Endothelial cell of umbilical vein (primary cell): ENCODE data around the gene HTR1E. TPM values are rescaled to one million over a fixed set of nuclear protein-coding genes. Genes with fewer than 3 reads are reported as not detected.

Experiments
- BruUV-seq: library from RNA; stranded (reverse); fragments of 400-500 nt; replicated peaks from 2 replicates; lab custom pipeline; 2021; lab: Mats Ljungman, UMichigan
- CTCF ChIA-PET: fragments of 300-600, 350-600 bp; sonication (Branson Sonifier 250); formaldehyde crosslinking; loops from one replicate; lab custom pipeline; 2021; ENCODE audit warnings: antibody characterized with exemption, inconsistent platforms; lab: Charles Lee
- POLR2A ChIA-PET: fragments of 300-600, 350-600 bp; sonication (Branson Sonifier 250); formaldehyde crosslinking; loops from one replicate; lab custom pipeline; 2021; ENCODE audit warnings: antibody characterized with exemption, inconsistent platforms; lab: Charles Lee
- DNase-seq: peaks from one replicate; pipeline ENCODE4 v3.0.0-alpha.2; 2011; ENCODE audit warnings: low read depth, low spot score
- FAIRE-seq: peaks from 2 replicates; lab custom pipeline; 2011; peaks lifted over from hg19 to GRCh38; lab: Jason Lieb, UNC
- H2AFZ ChIP-seq: 2 replicates; pipeline ENCODE4 v1.6.0; 2012; ENCODE audit warnings: low read depth, low read length, control low read depth, inconsistent platforms
- H3K27ac ChIP-seq: 2 replicates; pipeline ENCODE4 v1.5.1; 2011; ENCODE audit warnings: low read depth, mild to moderate bottlenecking, control low read depth, low read length, moderate library complexity; ENCODE audit not compliant: insufficient read depth
- H3K27me3 ChIP-seq, 2 experiments: 2 replicates each; pipeline versions ENCODE4 v1.6.0 to v1.6.1; 2011; ENCODE audit warnings: low read length in 2 of 2, mixed read lengths in 1 of 2; ENCODE audit not compliant: control insufficient read depth in 2 of 2, insufficient read depth in 2 of 2
- H3K36me3 ChIP-seq, 2 experiments: 2 replicates in 1 of 2; 3 replicates in 1 of 2; pipeline ENCODE4 v1.5.1; 2011; ENCODE audit warnings: low read length in 2 of 2, mild to moderate bottlenecking in 1 of 2, moderate library complexity in 1 of 2; ENCODE audit not compliant: control insufficient read depth in 2 of 2, insufficient read depth in 2 of 2; ENCODE audit errors: extremely low read depth in 1 of 2
- H3K4me1 ChIP-seq: 3 replicates; pipeline ENCODE4 v1.5.1; 2011; ENCODE audit warnings: mild to moderate bottlenecking, low read length; ENCODE audit not compliant: control insufficient read depth, insufficient read depth; ENCODE audit errors: extremely low read depth
- H3K4me2 ChIP-seq: 2 replicates; pipeline ENCODE4 v1.6.1; 2011; ENCODE audit warnings: low read length, control low read depth, mixed read lengths; ENCODE audit not compliant: insufficient read depth
- H3K4me3 ChIP-seq, 3 experiments: fragments of 200-600 bp in 1 of 3; sonication (generic), shearing (Covaris generic) in 1 of 3; replicated peaks in 1 of 3; 2 replicates each; pipeline ENCODE4 v1.5.1; 2011 to 2016; ENCODE audit warnings: control low read depth in 3 of 3, low read length in 3 of 3, mild to moderate bottlenecking in 2 of 3, inconsistent platforms in 1 of 3, low read depth in 1 of 3, moderate library complexity in 1 of 3; ENCODE audit not compliant: insufficient read depth in 1 of 3
- H3K79me2 ChIP-seq: 2 replicates; pipeline ENCODE4 v1.6.0; 2012; ENCODE audit warnings: low read length, inconsistent platforms; ENCODE audit not compliant: control insufficient read depth, insufficient read depth
- H3K9ac ChIP-seq: replicated peaks from 2 replicates; pipeline ENCODE3; 2011; ENCODE audit warnings: low read length, control low read depth; ENCODE audit not compliant: insufficient read depth; ENCODE audit errors: extremely low read depth
- H3K9me1 ChIP-seq: replicated peaks from 3 replicates; pipeline ENCODE4 v1.6.0; 2011; ENCODE audit warnings: mild to moderate bottlenecking, low read length; ENCODE audit not compliant: control insufficient read depth, insufficient read depth; ENCODE audit errors: extremely low read depth
- H3K9me3 ChIP-seq: replicated peaks from 2 replicates; pipeline ENCODE4 v1.5.1; 2012; ENCODE audit warnings: low read length, inconsistent platforms; ENCODE audit not compliant: control insufficient read depth, insufficient read depth
- H4K20me1 ChIP-seq: replicated peaks from 2 replicates; pipeline ENCODE3; 2011; ENCODE audit warnings: mild to moderate bottlenecking, low read length; ENCODE audit not compliant: control insufficient read depth, insufficient read depth; ENCODE audit errors: extremely low read depth
- CTCF ChIP-seq, 2 donors: IDR thresholded peaks; 1 replicate in 1 of 2; 2 replicates in 1 of 2; pipeline ENCODE4 v1.5.1; 2011; ENCODE audit warnings: low read length in 2 of 2, mild to moderate bottlenecking in 2 of 2, moderate library complexity in 2 of 2, control low read depth in 1 of 2, inconsistent platforms in 1 of 2, low read depth in 1 of 2; ENCODE audit not compliant: insufficient read depth in 1 of 2; ENCODE audit errors: extremely low read depth in 1 of 2
- EZH2 ChIP-seq: IDR thresholded peaks from 2 replicates; pipeline ENCODE4 v1.6.1; 2012; ENCODE audit warnings: borderline replicate concordance, low read depth, mild to moderate bottlenecking, moderate library complexity, low read length, inconsistent platforms; ENCODE audit not compliant: severe bottlenecking
- FOS ChIP-seq: IDR thresholded peaks from 2 replicates; pipeline ENCODE4 v1.6.1; 2011; ENCODE audit warnings: mild to moderate bottlenecking, low read length, moderate library complexity, borderline replicate concordance; ENCODE audit not compliant: insufficient read depth
- GATA2 ChIP-seq: IDR thresholded peaks from 2 replicates; pipeline ENCODE4 v1.7.0; 2011; ENCODE audit warnings: low read depth, mild to moderate bottlenecking, moderate library complexity, mixed read lengths, low read length; ENCODE audit not compliant: insufficient read length, insufficient read depth
- JUN ChIP-seq: IDR thresholded peaks from 2 replicates; pipeline ENCODE4 v1.6.1; 2011; ENCODE audit warnings: borderline replicate concordance, low read depth; ENCODE audit not compliant: insufficient read length, insufficient read depth
- MAX ChIP-seq: IDR thresholded peaks from 2 replicates; pipeline ENCODE4 v1.6.1; 2011; ENCODE audit not compliant: insufficient read depth, insufficient read length
- MYC ChIP-seq: IDR thresholded peaks from one replicate; pipeline ENCODE4 v1.6.1; 2011; ENCODE audit warnings: mild to moderate bottlenecking, low read depth, low read length
- POLR2A ChIP-seq: IDR thresholded peaks from 2 replicates; pipeline ENCODE4 v1.6.1; 2012; ENCODE audit warnings: low read depth, mild to moderate bottlenecking, control low read depth, low read length
- POLR2AphosphoS5 ChIP-seq: IDR thresholded peaks from 2 replicates; pipeline ENCODE4 v1.6.1; 2012; ENCODE audit warnings: low read depth, mild to moderate bottlenecking, control low read depth, low read length, moderate library complexity; ENCODE audit not compliant: insufficient read depth
- dilution Hi-C: fragments of 300-500 bp; cut with MboI; formaldehyde crosslinking; loops from one replicate; pipeline ENCODE4 v1.15.0; 2019; ENCODE audit warnings: low sequenced_read_pairs; ENCODE audit not compliant: extremely low pct_ligation_motif_present
- intact Hi-C: fragments of 100-400 bp; cut with micrococcal nuclease; formaldehyde crosslinking; loops from one replicate; pipeline ENCODE4 v1.10.0; 2022
- polyA plus RNA-seq, 4 experiments: library from polyadenylated mRNA; depleted of rRNA in 3 of 4; stranded (reverse) in 3 of 4; unstranded in 1 of 4; fragments of >200 nt; gene quantifications; 2 replicates each; pipeline versions ENCODE4 v1.2.1 to v1.2.3, GENCODE V29; 2011 to 2012; ENCODE audit warnings: missing spikeins in 1 of 4
- total RNA-seq: library from RNA; stranded (reverse); gene quantifications from 2 replicates; pipeline ENCODE4 v1.2.3, GENCODE V29; 2021

Gene HTR1E
- total and polyA plus RNA-seq, 2 donors (not counting 3 experiments of a cell fraction or from before 2014, with no cell fraction given): not detected

- intact Hi-C loops: no loop called here
- no peak for FAIRE-seq
Measured at GRCh38 chr6:86961455-86962200, 24.3 kb downstream of the HTR1E start.

More at GRCh38 chr6:86961455-86962200, 24.3 kb downstream of the HTR1E start:
- no peaks in the 10 kb centered on the region for H3K36me3 ChIP-seq
- H3K4me3 ChIP-seq: no peak overlapping the region
- H2AFZ ChIP-seq: no peak overlapping the region
- ChIA-PET CTCF (interaction anchor here (0.8 to 1.8 kb wide), 3 partner anchors 8 to 16 kb away, joined by 3 to 4 read pairs (median 4); no protein-coding TSS in a partner anchor), POLR2A (no interaction called here)
- H3K27me3 ChIP-seq: no peaks in the 10 kb centered on the region
- no TSS peak for BruUV-seq
- H3K4me1 ChIP-seq: peaks cover 5% of the 10 kb centered on the region
- dilution Hi-C loops: no loop called here
- no peaks in the 10 kb centered on the region for H3K79me2 ChIP-seq
- no peaks in the 10 kb centered on the region for H3K9me3 ChIP-seq
- DNase-seq: peak; percentile 68
- no peak overlapping the region for H3K9ac ChIP-seq
- no peak overlapping the region for H3K27ac ChIP-seq
- H3K4me2 ChIP-seq: no peak overlapping the region
- no peaks in the 10 kb centered on the region for H4K20me1 ChIP-seq
- TF ChIP-seq GATA2 (peak; percentile 53), CTCF (IDR thresholded peaks at IDR 0.05; ENCODE audit: extremely low read depth in 1 of 2, insufficient read depth in 1 of 2, low read depth in 1 of 2, low read length in 2 of 2) (no peak), POLR2A (no peak), FOS (no peak), JUN (peak; percentile 12), EZH2 (no peak), POLR2AphosphoS5 (no peak), MAX (no peak), MYC (no peak)
- no peaks in the 10 kb centered on the region for H3K9me1 ChIP-seq
